Panc1 (cell line): ENCODE results near the gene GAB3. TPM values are rescaled to one million over a fixed set of nuclear protein-coding genes. Genes with fewer than 3 reads are reported as not detected.
"Not testable (repeated sequence)": the region's sequence is repeated elsewhere in the genome, so short reads cannot be mapped to it uniquely, and the experiment has no call there.

Source experiments
- ATAC-seq: fragments of 200-7000 bp; cut with Tn5 transposase; 2 replicates; pipeline ENCODE4 v1.9.1; 2020; ENCODE audit warnings: mild to moderate bottlenecking, moderate library complexity
- BruUV-seq: library from RNA; stranded (reverse); fragments of 400-500 nt; replicated peaks from 2 replicates; lab custom pipeline; 2021; lab: Mats Ljungman, UMichigan
- CTCF ChIA-PET: fragments of 300-600 bp; sonication (Branson Sonifier 250); formaldehyde crosslinking; loops from one replicate; lab custom pipeline; 2022; ENCODE audit warnings: antibody characterized with exemption; lab: Charles Lee
- POLR2A ChIA-PET: fragments of 300-600 bp; sonication (Branson Sonifier 250); formaldehyde crosslinking; loops from one replicate; lab custom pipeline; 2022; ENCODE audit warnings: antibody characterized with exemption; lab: Charles Lee
- DNase-seq: peaks from one replicate; pipeline ENCODE4 v3.0.0-alpha.2; 2010; ENCODE audit warnings: low read depth, low spot score
- H3K27ac ChIP-seq: 2 replicates; pipeline ENCODE4 v1.5.1; 2011; ENCODE audit warnings: mild to moderate bottlenecking, low read length, inconsistent platforms
- H3K27me3 ChIP-seq: fragments of 200-500 bp; sonication (Bioruptor generic); 2 replicates; pipeline ENCODE4 v1.6.0; 2014; ENCODE audit warnings: low read length, inconsistent platforms; ENCODE audit not compliant: control insufficient read depth, insufficient read depth
- H3K36me3 ChIP-seq: fragments of 200-500 bp; sonication (Bioruptor generic); 2 replicates; pipeline ENCODE4 v1.5.1; 2014; ENCODE audit warnings: inconsistent platforms, mild to moderate bottlenecking, low read length, moderate library complexity; ENCODE audit not compliant: control insufficient read depth, insufficient read depth
- H3K4me1 ChIP-seq: 2 replicates; pipeline ENCODE4 v1.5.1; 2011; ENCODE audit warnings: inconsistent platforms, mild to moderate bottlenecking, low read length, moderate library complexity; ENCODE audit not compliant: control insufficient read depth, insufficient read depth
- H3K4me3 ChIP-seq, 2 experiments: 2 replicates each; pipeline ENCODE4 v1.5.1; 2011 to 2012; ENCODE audit warnings: low read depth in 2 of 2, low read length in 2 of 2, mild to moderate bottlenecking in 2 of 2, inconsistent platforms in 1 of 2, moderate library complexity in 1 of 2
- H3K9me3 ChIP-seq: fragments of 200-500 bp; sonication (Bioruptor generic); 2 replicates; pipeline ENCODE4 v1.5.1; 2014; ENCODE audit warnings: low read depth, mild to moderate bottlenecking, inconsistent platforms, low read length, moderate library complexity; ENCODE audit not compliant: control insufficient read depth, insufficient read depth
- POLR2AphosphoS5 ChIP-seq: IDR thresholded peaks from 2 replicates; pipeline ENCODE4 v1.6.1; 2012; ENCODE audit warnings: mild to moderate bottlenecking, low read depth, low read length, moderate library complexity
- REST ChIP-seq, 2 experiments: IDR thresholded peaks; 2 replicates each; pipeline ENCODE4 v1.6.1; 2011 to 2012; ENCODE audit warnings: low read depth in 2 of 2, control low read depth in 1 of 2, low read length in 1 of 2, mild to moderate bottlenecking in 1 of 2, moderate library complexity in 1 of 2; ENCODE audit not compliant: insufficient read depth in 1 of 2
- SIN3A ChIP-seq: IDR thresholded peaks from 2 replicates; pipeline ENCODE4 v1.6.1; 2012; ENCODE audit warnings: low read depth, mild to moderate bottlenecking, low read length, moderate library complexity, borderline replicate concordance; ENCODE audit not compliant: insufficient read depth
- TCF7L2 ChIP-seq: IDR thresholded peaks from 2 replicates; pipeline ENCODE4 v1.6.1; 2011; ENCODE audit warnings: mild to moderate bottlenecking, low read depth, low read length, inconsistent platforms
- in situ Hi-C: cut with HindIII; loops from 2 replicates; pipeline ENCODE4 v1.10.0; 2016; ENCODE audit warnings: low sequenced_read_pairs, low pct_unique_long_range_greater_than_20kb
- intact Hi-C: fragments of 100-400 bp; cut with micrococcal nuclease; formaldehyde crosslinking; loops from one replicate; pipeline ENCODE4 v1.10.0; 2022; ENCODE audit not compliant: unreplicated experiment
- total RNA-seq: library from RNA; stranded (reverse); gene quantifications from one replicate; pipeline ENCODE4 v1.2.1, GENCODE V29; 2021; ENCODE audit not compliant: unreplicated experiment
- TF ChIP-seq, protein P1 (sequence below): fragments of 450-650 bp; IDR thresholded peaks from 2 replicates; pipeline ENCODE4 v1.5.1; 2017; ENCODE audit warnings: mild to moderate bottlenecking

GAB3 gene
- total RNA-seq, 1 experiment from 2014 or later: 8.2 TPM

GRCh38 chrX:154654372-154654771, 96.5 kb downstream of the GAB3 start:
- DNase-seq (no peak), ATAC-seq (no peak)
- POLR2A ChIA-PET: no interaction called here
- H3K9me3 ChIP-seq: no peaks in the 10 kb centered on the region
- H3K27ac ChIP-seq: no peak overlapping the region
- no TSS peak for BruUV-seq
- no peak overlapping the region for H3K4me3 ChIP-seq
- no peaks in the 10 kb centered on the region for H3K27me3 ChIP-seq
- TF ChIP-seq POLR2AphosphoS5 (no peak), SIN3A (no peak), REST (IDR thresholded peaks at IDR 0.05; ENCODE audit: insufficient read depth in 1 of 2, low read depth in 2 of 2, low read length in 1 of 2) (no peak), TCF7L2 (no peak)
- TF ChIP-seq, protein P1, sequence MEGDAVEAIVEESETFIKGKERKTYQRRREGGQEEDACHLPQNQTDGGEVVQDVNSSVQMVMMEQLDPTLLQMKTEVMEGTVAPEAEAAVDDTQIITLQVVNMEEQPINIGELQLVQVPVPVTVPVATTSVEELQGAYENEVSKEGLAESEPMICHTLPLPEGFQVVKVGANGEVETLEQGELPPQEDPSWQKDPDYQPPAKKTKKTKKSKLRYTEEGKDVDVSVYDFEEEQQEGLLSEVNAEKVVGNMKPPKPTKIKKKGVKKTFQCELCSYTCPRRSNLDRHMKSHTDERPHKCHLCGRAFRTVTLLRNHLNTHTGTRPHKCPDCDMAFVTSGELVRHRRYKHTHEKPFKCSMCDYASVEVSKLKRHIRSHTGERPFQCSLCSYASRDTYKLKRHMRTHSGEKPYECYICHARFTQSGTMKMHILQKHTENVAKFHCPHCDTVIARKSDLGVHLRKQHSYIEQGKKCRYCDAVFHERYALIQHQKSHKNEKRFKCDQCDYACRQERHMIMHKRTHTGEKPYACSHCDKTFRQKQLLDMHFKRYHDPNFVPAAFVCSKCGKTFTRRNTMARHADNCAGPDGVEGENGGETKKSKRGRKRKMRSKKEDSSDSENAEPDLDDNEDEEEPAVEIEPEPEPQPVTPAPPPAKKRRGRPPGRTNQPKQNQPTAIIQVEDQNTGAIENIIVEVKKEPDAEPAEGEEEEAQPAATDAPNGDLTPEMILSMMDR: no peak
- intact Hi-C loops: no loop called here
- H3K36me3 ChIP-seq: no peaks in the 10 kb centered on the region
- CTCF ChIA-PET: no interaction called here
- peaks cover 8% of the 10 kb centered on the region for H3K4me1 ChIP-seq
- in situ Hi-C loops: loop anchor here (25.0 kb wide), 1 partner anchor 183 kb away; the partner anchor contains the start of gene SMIM9

DNA sequence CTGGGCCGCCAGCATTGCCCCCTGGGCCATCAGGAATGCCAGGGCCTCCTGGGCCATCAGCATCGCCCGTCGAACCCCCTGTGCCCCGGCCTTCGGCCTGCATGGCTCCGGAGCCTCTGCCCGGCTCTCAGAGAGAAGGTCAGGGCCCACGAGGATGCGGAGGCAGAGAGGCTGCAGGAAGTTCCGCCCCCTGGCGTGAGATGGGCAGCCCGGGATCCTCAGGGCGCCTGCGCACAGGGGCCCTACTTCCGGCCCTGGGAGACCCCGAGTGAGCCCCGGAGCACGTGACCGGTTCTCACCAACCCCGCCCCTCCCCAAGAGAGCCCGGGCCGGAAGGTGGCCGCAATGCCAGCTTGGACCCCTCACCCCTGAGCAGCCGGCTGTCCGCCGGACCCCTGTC, 97.5 kb downstream of the GAB3 start, which contains the start of gene CTAG2:
Gene CTAG2, minus strand, starts transcription at position 167 of the 400 bp plus-strand sequence. Its CDS starts 64 bp downstream, at position 103.
- H3K4me3 ChIP-seq, H3K27ac ChIP-seq, H3K36me3 ChIP-seq, H3K27me3 ChIP-seq, H3K9me3 ChIP-seq, intact Hi-C loops, POLR2A ChIA-PET, BruUV-seq, ATAC-seq, DNase-seq, CTCF ChIA-PET: not testable (repeated sequence)
- H3K4me1 ChIP-seq: peaks cover 13% of the 10 kb centered on the region
- in situ Hi-C loops: loop anchor here (25.0 kb wide), 1 partner anchor 184 kb away; the partner anchor contains the start of gene SMIM9

DNA sequence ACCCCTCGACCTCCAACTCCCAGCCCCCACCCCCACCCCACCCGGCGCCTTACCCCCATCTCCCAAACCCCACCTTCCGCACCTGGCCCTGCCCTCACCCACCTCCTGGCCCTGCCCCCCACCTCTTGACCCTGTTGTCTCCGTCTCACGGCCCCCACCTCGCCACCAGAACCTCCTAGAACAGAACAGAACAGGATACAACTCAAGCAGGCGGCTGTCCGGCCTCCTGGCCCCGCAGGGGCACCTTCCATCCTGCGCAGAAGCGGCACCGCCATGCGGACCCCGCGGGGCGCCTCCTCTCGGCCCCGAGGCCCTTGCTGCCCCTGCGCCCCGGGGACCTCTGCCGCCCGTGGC, 97.9 kb downstream of the GAB3 start:
- CTCF ChIA-PET: no interaction called here
- in situ Hi-C loops: loop anchor here (25.0 kb wide), 1 partner anchor 184 kb away; the partner anchor contains the start of gene SMIM9
- no TSS peak for BruUV-seq
- H3K36me3 ChIP-seq: no peaks in the 10 kb centered on the region
- H3K27me3 ChIP-seq: no peaks in the 10 kb centered on the region
- intact Hi-C loops: no loop called here
- TF ChIP-seq TCF7L2 (no peak), POLR2AphosphoS5 (no peak), REST (IDR thresholded peaks at IDR 0.05; ENCODE audit: insufficient read depth in 1 of 2, low read depth in 2 of 2, low read length in 1 of 2) (no peak), SIN3A (no peak)
- TF ChIP-seq, protein P1: no peak
- H3K27ac ChIP-seq: no peak overlapping the region
- H3K4me1 ChIP-seq: peaks cover 13% of the 10 kb centered on the region
- no peak overlapping the region for H3K4me3 ChIP-seq
- ATAC-seq: no peak
- no peaks in the 10 kb centered on the region for H3K9me3 ChIP-seq
- DNase-seq: no peak
- POLR2A ChIA-PET: no interaction called here
